ENCODE data around the gene ZNF763. TPM values are rescaled to one million over a fixed set of nuclear protein-coding genes. Genes with fewer than 3 reads are reported as not detected.

The ZNF763 gene
- total RNA-seq, 1 experiment from 2014 or later = 0.23 TPM

DNA sequence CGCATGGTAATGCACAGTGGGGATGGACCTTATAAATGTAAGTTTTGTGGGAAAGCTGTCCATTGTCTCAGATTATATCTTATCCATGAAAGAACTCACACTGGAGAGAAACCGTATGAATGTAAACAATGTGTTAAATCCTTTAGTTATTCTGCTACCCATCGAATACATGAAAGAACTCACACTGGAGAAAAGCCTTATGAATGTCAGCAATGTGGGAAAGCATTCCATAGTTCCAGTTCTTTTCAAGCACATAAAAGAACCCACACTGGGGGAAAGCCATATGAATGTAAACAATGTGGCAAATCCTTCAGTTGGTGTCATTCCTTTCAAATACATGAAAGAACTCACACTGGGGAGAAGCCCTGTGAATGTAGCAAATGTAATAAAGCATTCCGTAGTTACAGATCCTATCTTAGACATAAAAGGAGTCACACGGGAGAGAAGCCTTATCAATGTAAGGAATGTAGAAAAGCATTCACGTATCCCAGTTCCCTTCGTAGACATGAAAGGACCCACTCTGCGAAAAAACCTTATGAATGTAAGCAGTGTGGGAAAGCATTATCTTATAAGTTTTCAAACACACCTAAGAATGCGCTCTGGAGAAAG lies 13.8 kb downstream of the ZNF763 start:
- intact Hi-C loops (cut with micrococcal nuclease) = no loop called here
- H3K4me3 Mint-ChIP-seq (ENCODE audit: unreplicated experiment) = no peak overlapping the region
- no TSS peak for BruUV-seq (replicated peaks)
- H3K36me3 Mint-ChIP-seq (ENCODE audit: insufficient read depth, unreplicated experiment) = no peaks in the 10 kb centered on the region
- DNase-seq (ENCODE audit: unreplicated experiment) = no peak
- no peak for TF ChIP-seq CTCF (IDR thresholded peaks at IDR 0.05; ENCODE audit: unreplicated experiment)
- H3K4me1 Mint-ChIP-seq (ENCODE audit: insufficient read depth, unreplicated experiment) = no peaks in the 10 kb centered on the region
- no peak overlapping the region for H3K27ac Mint-ChIP-seq (ENCODE audit: low read depth, unreplicated experiment)
- CTCF ChIA-PET = no interaction called here
- H3K27me3 Mint-ChIP-seq (ENCODE audit: insufficient read depth, unreplicated experiment) = no peaks in the 10 kb centered on the region
- peaks cover 21% of the 10 kb centered on the region for H3K9me3 Mint-ChIP-seq (ENCODE audit: unreplicated experiment)
- POLR2A ChIA-PET = no interaction called here

DNA sequence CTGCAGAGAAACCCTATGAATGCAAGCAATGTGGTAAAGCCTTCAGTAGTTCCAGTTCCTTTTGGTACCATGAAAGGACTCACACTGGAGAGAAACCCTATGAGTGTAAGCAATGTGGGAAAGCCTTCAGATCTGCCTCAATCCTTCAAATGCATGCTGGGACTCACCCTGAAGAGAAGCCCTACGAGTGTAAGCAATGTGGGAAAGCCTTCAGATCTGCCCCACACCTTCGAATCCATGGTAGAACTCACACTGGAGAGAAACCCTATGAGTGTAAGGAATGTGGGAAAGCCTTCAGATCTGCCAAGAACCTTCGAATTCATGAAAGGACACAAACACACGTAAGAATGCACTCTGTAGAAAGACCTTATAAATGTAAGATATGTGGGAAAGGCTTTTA lies 14.7 kb downstream of the ZNF763 start:
- ChIA-PET CTCF (no interaction called here), POLR2A (no interaction called here)
- Mint-ChIP-seq H3K27me3 (ENCODE audit: insufficient read depth, unreplicated experiment) (no peaks in the 10 kb centered on the region), H3K4me3 (ENCODE audit: unreplicated experiment) (no peak overlapping the region), H3K4me1 (ENCODE audit: insufficient read depth, unreplicated experiment) (no peaks in the 10 kb centered on the region), H3K36me3 (ENCODE audit: insufficient read depth, unreplicated experiment) (no peaks in the 10 kb centered on the region), H3K27ac (ENCODE audit: low read depth, unreplicated experiment) (no peak overlapping the region), H3K9me3 (ENCODE audit: unreplicated experiment) (peaks cover 12% of the 10 kb centered on the region)
- no peak for DNase-seq (ENCODE audit: unreplicated experiment)
- no TSS peak for BruUV-seq (replicated peaks)
- intact Hi-C loops (cut with micrococcal nuclease) = no loop called here
- no peak for TF ChIP-seq CTCF (IDR thresholded peaks at IDR 0.05; ENCODE audit: unreplicated experiment)

DNA sequence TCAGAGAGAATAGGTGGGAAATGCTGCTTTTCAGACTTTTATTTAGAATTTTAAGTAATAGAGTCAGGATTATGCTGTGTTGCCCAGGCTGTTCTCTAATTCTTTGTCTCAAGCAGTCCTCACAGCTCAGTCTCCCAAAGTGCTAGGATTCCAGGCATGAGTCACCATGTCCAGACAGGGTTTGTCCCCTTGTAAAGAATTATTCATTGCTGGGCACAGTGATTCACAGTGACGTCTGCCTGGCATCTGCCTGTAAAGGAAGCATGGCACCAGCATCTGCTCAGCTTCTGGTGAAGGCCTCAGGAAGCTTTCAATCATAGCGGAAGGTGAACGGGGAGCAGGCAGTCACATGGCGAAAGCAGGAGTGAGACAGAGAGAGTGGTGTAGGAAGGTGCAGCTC lies 17.7 kb downstream of the ZNF763 start:
- POLR2A ChIA-PET = no interaction called here
- no peak overlapping the region for H3K27ac Mint-ChIP-seq (ENCODE audit: low read depth, unreplicated experiment)
- CTCF ChIA-PET = interaction anchor here (0.5 to 9.4 kb wide), 3 partner anchors 25 to 162 kb away, joined by 3 to 142 read pairs (median 3); partner anchors contain the start of gene ZNF700

GRCh38 chr19:11984986-11985385 lies 20.1 kb downstream of the ZNF763 start:
- Mint-ChIP-seq H3K4me1 (ENCODE audit: insufficient read depth, unreplicated experiment) (no peaks in the 10 kb centered on the region), H3K27me3 (ENCODE audit: insufficient read depth, unreplicated experiment) (no peaks in the 10 kb centered on the region), H3K27ac (ENCODE audit: low read depth, unreplicated experiment) (no peak overlapping the region), H3K36me3 (ENCODE audit: insufficient read depth, unreplicated experiment) (no peaks in the 10 kb centered on the region), H3K9me3 (ENCODE audit: unreplicated experiment) (peaks cover 7% of the 10 kb centered on the region), H3K4me3 (ENCODE audit: unreplicated experiment) (no peak overlapping the region)
- intact Hi-C loops (cut with micrococcal nuclease) = loop anchor here (5.0 kb wide), 2 partner anchors 173 to 328 kb away; partner anchors contain the start of gene ZNF440
- no TSS peak for BruUV-seq (replicated peaks)
- POLR2A ChIA-PET = no interaction called here
- no peak for TF ChIP-seq CTCF (IDR thresholded peaks at IDR 0.05; ENCODE audit: unreplicated experiment)
- CTCF ChIA-PET = interaction anchor here (0.5 to 9.4 kb wide), 5 partner anchors 63 to 449 kb away, joined by 4 to 142 read pairs (median 5); partner anchors contain the start of gene ZNF700
- DNase-seq (ENCODE audit: unreplicated experiment) = no peak

More for the DNA sequence above, 17.7 kb downstream of the ZNF763 start:
- Mint-ChIP-seq H3K4me3 (ENCODE audit: unreplicated experiment) (no peak overlapping the region), H3K4me1 (ENCODE audit: insufficient read depth, unreplicated experiment) (no peaks in the 10 kb centered on the region), H3K9me3 (ENCODE audit: unreplicated experiment) (peaks cover 6% of the 10 kb centered on the region), H3K27me3 (ENCODE audit: insufficient read depth, unreplicated experiment) (no peaks in the 10 kb centered on the region), H3K36me3 (ENCODE audit: insufficient read depth, unreplicated experiment) (no peaks in the 10 kb centered on the region)
- BruUV-seq (replicated peaks) = no TSS peak
- intact Hi-C loops (cut with micrococcal nuclease) = no loop called here
- TF ChIP-seq CTCF (IDR thresholded peaks at IDR 0.05; ENCODE audit: unreplicated experiment) = no peak
- no peak for DNase-seq (ENCODE audit: unreplicated experiment)

Data from MCF 10A (cell line).